ENCODE measurements around the gene CCND2.

- TF ChIP-seq, protein P1, sequence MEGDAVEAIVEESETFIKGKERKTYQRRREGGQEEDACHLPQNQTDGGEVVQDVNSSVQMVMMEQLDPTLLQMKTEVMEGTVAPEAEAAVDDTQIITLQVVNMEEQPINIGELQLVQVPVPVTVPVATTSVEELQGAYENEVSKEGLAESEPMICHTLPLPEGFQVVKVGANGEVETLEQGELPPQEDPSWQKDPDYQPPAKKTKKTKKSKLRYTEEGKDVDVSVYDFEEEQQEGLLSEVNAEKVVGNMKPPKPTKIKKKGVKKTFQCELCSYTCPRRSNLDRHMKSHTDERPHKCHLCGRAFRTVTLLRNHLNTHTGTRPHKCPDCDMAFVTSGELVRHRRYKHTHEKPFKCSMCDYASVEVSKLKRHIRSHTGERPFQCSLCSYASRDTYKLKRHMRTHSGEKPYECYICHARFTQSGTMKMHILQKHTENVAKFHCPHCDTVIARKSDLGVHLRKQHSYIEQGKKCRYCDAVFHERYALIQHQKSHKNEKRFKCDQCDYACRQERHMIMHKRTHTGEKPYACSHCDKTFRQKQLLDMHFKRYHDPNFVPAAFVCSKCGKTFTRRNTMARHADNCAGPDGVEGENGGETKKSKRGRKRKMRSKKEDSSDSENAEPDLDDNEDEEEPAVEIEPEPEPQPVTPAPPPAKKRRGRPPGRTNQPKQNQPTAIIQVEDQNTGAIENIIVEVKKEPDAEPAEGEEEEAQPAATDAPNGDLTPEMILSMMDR (IDR thresholded peaks at IDR 0.05; ENCODE audit: poor library complexity) = no peak
- TF ChIP-seq EZH2phosphoT487 (IDR thresholded peaks at IDR 0.05; ENCODE audit: low read depth, severe bottlenecking, unreplicated experiment) = no peak
Observed at GRCh38 chr12:4251216-4251891, 22.2 kb upstream of the CCND2 start.

All from hepatocyte (in vitro differentiated cells).